22Rv1 (cell line): ENCODE data around the gene KLHDC4.

Source experiments
- ZFX ChIP-seq: fragments of 450-650 bp; IDR thresholded peaks from 2 replicates; pipeline ENCODE4 v1.6.1; 2017; ENCODE audit warnings: antibody characterized with exemption, borderline replicate concordance
- TF ChIP-seq, protein P1 (sequence below): fragments of 450-650 bp; IDR thresholded peaks from 2 replicates; pipeline ENCODE4 v1.5.1; 2017; ENCODE audit warnings: mild to moderate bottlenecking

DNA sequence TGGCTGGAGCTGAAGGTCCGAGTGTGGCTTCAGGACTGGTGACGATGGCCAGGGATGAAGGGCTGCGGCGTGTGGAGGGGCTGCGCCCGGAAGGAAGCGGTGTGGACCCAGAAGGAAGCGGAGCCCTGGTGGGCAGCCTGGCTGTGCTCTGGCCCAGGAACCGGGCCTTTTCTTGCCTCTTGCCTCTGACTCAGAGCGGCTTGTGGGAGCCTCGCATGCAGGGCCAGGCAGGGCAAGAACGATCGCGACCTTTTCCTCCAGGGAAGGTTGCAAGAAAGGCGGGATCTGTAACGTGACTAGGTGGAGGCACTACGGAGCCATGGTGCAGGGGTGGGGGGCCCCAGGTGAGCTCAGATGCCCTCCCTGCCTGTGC is 85.5 kb downstream of the KLHDC4 start:
- TF ChIP-seq, protein P1, sequence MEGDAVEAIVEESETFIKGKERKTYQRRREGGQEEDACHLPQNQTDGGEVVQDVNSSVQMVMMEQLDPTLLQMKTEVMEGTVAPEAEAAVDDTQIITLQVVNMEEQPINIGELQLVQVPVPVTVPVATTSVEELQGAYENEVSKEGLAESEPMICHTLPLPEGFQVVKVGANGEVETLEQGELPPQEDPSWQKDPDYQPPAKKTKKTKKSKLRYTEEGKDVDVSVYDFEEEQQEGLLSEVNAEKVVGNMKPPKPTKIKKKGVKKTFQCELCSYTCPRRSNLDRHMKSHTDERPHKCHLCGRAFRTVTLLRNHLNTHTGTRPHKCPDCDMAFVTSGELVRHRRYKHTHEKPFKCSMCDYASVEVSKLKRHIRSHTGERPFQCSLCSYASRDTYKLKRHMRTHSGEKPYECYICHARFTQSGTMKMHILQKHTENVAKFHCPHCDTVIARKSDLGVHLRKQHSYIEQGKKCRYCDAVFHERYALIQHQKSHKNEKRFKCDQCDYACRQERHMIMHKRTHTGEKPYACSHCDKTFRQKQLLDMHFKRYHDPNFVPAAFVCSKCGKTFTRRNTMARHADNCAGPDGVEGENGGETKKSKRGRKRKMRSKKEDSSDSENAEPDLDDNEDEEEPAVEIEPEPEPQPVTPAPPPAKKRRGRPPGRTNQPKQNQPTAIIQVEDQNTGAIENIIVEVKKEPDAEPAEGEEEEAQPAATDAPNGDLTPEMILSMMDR: no peak
- TF ChIP-seq ZFX: no peak
